Posterior vena cava (tissue), 2 donors: ENCODE results near the gene AKT1S1. TPM values are rescaled to one million over a fixed set of nuclear protein-coding genes. Genes with fewer than 3 reads are reported as not detected.
"Not testable (repeated sequence)": the region's sequence is repeated elsewhere in the genome, so short reads cannot be mapped to it uniquely, and the experiment has no call there.

ENCODE experiments used
- DNase-seq: peaks from one replicate; pipeline ENCODE4 v3.0.0-alpha.2; 2020; ENCODE audit warnings: low spot score
- intact Hi-C, 2 donors: fragments of 100-400 bp; cut with DNase I; formaldehyde crosslinking; loops; one replicate each; pipeline versions ENCODE4 v1.14.1 to v1.14.2; 2022 to 2023
- microRNA-seq, 2 donors: library from miRNA; unstranded; fragments of <30 nt; microRNA quantifications; one replicate each; pipeline ENCODE4 v1.2.0, GENCODE V29; 2020 to 2021; ENCODE audit warnings: borderline microRNAs expressed in 2 of 2
- total RNA-seq, 2 donors: library from RNA; stranded (reverse); fragmentation: NEBNext Ultra II Directional; extraction: Animal tissue kit (Norgen Biotek cat#: 25700); gene quantifications; one replicate each; pipeline ENCODE4 v1.2.1, GENCODE V29; 2021
- donor health status: DM: yes; HTN: yes; CAD: no.
- donor health status: DM: yes; HTN: yes; CAD: no.

AKT1S1 gene
- total RNA-seq, 2 donors from 2014 or later, result 26.5 to 28.9 TPM

GRCh38 chr19:49824662-49825061 is 52.5 kb downstream of the AKT1S1 start:
- intact Hi-C loops, result loop anchor here in 1 of 2 donors (10.0 kb wide), 1 partner anchor 1210 kb away; the partner anchor contains the start of gene KLK12
- DNase-seq, result no peak

- intact Hi-C loops, result loop anchor here in 1 of 2 donors (10.0 kb wide), 1 partner anchor 1211 kb away; the partner anchor contains the start of gene KLK12
- no peak for DNase-seq
These were observed 53.7 kb downstream of the AKT1S1 start for GRCh38 chr19:49823472-49823871.

GRCh38 chr19:49820125-49820524 is 57.0 kb downstream of the AKT1S1 start:
- no peak for DNase-seq
- intact Hi-C loops, result loop anchor here in 1 of 2 donors (10.0 kb wide), 1 partner anchor 1215 kb away; the partner anchor contains the start of gene KLK12

GRCh38 chr19:49819452-49820115 is 57.6 kb downstream of the AKT1S1 start:
- DNase-seq, result not testable (repeated sequence)
- intact Hi-C loops, result loop anchor here in 1 of 2 donors (10.0 kb wide), 1 partner anchor 1215 kb away; the partner anchor contains the start of gene KLK12

Small RNAs within 50 kb of the gene (microRNA-seq; reads per million reads assigned to microRNA genes)
- gene MIR4749, result 0.26 to 0.65 reads per million in 2 donors
- 0 to 0.32 reads per million in 2 donors for gene MIR4750
- 0 reads per million in 2 donors for gene MIR6800

Other genes starting within 250 kb of the AKT1S1 start
- 100 to 1,000 TPM; 124 to 173 TPM for gene RRAS, start 237.2 kb downstream of the AKT1S1 start, total RNA-seq
- gene SCAF1, start 235.1 kb downstream of the AKT1S1 start, total RNA-seq, result 10 to 100 TPM; 43.5 to 55.1 TPM
- gene IRF3, start 211.5 kb downstream of the AKT1S1 start, total RNA-seq, result 10 to 100 TPM; 40.6 to 50.9 TPM
- 1 to 10 TPM; 8.5 to 9.3 TPM for gene BCL2L12, start 211.4 kb downstream of the AKT1S1 start, total RNA-seq
- 10 to 100 TPM; 79.1 to 91.5 TPM for gene PRMT1, start 200.1 kb downstream of the AKT1S1 start, total RNA-seq
- gene ADM5, start 187.8 kb downstream of the AKT1S1 start, total RNA-seq, result 1 to 10 TPM in 1 of 2 donors, under 1 TPM in 1; 1.00 to 1.0 TPM
- gene CPT1C, start 186.2 kb downstream of the AKT1S1 start, total RNA-seq, result 10 to 100 TPM; 10.6 to 11.8 TPM
- 1 to 10 TPM; 2.0 to 2.7 TPM for gene TSKS, start 114.0 kb downstream of the AKT1S1 start, total RNA-seq
- gene AP2A1, start 110.4 kb downstream of the AKT1S1 start, total RNA-seq, result 10 to 100 TPM; 81.7 to 88.1 TPM
- gene FUZ, start 64.1 kb downstream of the AKT1S1 start, total RNA-seq, result 10 to 100 TPM in 1 of 2 donors, 1 to 10 TPM in 1; 6.9 to 12.2 TPM
- gene MED25, start 59.1 kb downstream of the AKT1S1 start, total RNA-seq, result 10 to 100 TPM; 25.6 to 25.9 TPM
- gene PTOV1, start 26.2 kb downstream of the AKT1S1 start, total RNA-seq, result 10 to 100 TPM; 78.7 to 95.2 TPM
- gene PNKP, start 9.8 kb downstream of the AKT1S1 start, total RNA-seq, result 10 to 100 TPM; 40.5 to 43.4 TPM
- gene TBC1D17, start 347 bp upstream of the AKT1S1 start, total RNA-seq, result 10 to 100 TPM; 28.7 to 36.3 TPM
- gene IL4I1, start 19.5 kb upstream of the AKT1S1 start, total RNA-seq, result 1 to 10 TPM; 1.1 to 1.3 TPM
- gene ATF5, start 51.9 kb upstream of the AKT1S1 start, total RNA-seq, result 10 to 100 TPM; 18.8 to 37.0 TPM
- gene NUP62, start 52.1 kb upstream of the AKT1S1 start, total RNA-seq, result 10 to 100 TPM; 21.9 to 27.1 TPM
- gene SIGLEC11, start 83.8 kb upstream of the AKT1S1 start, total RNA-seq, result 1 to 10 TPM in 1 of 2 donors, under 1 TPM in 1; 0.95 to 3.3 TPM
- 10 to 100 TPM; 19.7 to 23.0 TPM for gene VRK3, start 148.0 kb upstream of the AKT1S1 start, total RNA-seq
- gene ZNF473, start 148.7 kb upstream of the AKT1S1 start, total RNA-seq, result 1 to 10 TPM; 5.8 to 7.6 TPM